ENCODE measurements around the gene EPHA6. TPM values are rescaled to one million over a fixed set of nuclear protein-coding genes. Genes with fewer than 3 reads are reported as not detected.

Gene EPHA6
- total RNA-seq, 4 donors from 2014 or later, result 0.94 to 1.8 (median 1.00) TPM

GRCh38 chr3:96860882-96861281 lies 46.5 kb downstream of the EPHA6 start:
- no peak for TF ChIP-seq CTCF (IDR thresholded peaks at IDR 0.05; ENCODE audit: low read depth)

GRCh38 chr3:96863129-96863740 lies 48.8 kb downstream of the EPHA6 start:
- no peak for TF ChIP-seq CTCF (IDR thresholded peaks at IDR 0.05; ENCODE audit: low read depth)

GRCh38 chr3:96865605-96866004 lies 51.2 kb downstream of the EPHA6 start:
- TF ChIP-seq CTCF (IDR thresholded peaks at IDR 0.05; ENCODE audit: low read depth), result no peak

GRCh38 chr3:96869316-96869715 lies 54.9 kb downstream of the EPHA6 start:
- TF ChIP-seq CTCF (IDR thresholded peaks at IDR 0.05; ENCODE audit: low read depth), result no peak

DNA sequence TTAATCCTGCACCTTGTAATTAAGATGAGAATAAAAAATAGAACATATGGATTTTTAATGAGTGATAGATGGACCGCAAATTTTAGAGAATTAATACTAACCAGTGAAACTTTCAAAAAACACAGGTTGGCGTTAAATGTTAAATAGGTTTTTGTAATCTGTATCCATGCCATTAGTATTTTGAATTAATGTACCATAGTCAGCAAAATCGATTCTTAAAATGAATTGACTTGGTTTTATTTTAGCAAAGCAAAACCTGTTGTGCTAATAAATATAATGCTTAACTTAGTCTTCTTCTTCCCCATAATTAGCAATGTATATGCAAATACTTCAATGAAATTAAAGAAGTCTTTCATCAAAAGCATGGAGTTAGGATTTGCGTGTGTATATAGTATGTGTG lies 63.1 kb downstream of the EPHA6 start:
- TF ChIP-seq CTCF (IDR thresholded peaks at IDR 0.05; ENCODE audit: low read depth), result no peak

DNA sequence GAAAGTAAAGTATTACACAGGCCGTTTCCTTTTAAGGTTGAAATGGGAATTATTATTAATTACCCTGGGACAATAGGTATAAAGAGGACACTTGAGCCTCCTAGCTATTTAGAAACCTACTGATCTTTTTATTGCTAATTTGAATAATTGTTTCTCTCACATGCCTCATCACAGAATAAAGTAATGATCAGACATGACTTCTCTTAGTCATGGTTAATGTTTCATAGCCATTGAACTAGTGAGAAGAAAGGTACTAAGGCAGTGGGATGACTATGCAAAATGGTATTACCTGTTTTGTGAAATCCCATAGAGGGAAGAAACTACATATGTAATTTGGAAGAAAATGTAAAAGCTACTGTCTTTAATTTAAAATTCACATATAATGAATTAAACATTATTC lies 85.6 kb downstream of the EPHA6 start:
- TF ChIP-seq CTCF (IDR thresholded peaks at IDR 0.05; ENCODE audit: low read depth), result no peak

GRCh38 chr3:96900566-96900965 lies 86.2 kb downstream of the EPHA6 start:
- TF ChIP-seq CTCF (IDR thresholded peaks at IDR 0.05; ENCODE audit: low read depth), result no peak
